Right ventricle myocardium inferior (tissue), 1 donor: ENCODE results near the gene PSMA4. TPM values are rescaled to one million over a fixed set of nuclear protein-coding genes. Genes with fewer than 3 reads are reported as not detected.
A peak's percentile ranks its signal among the peaks of the same experiment; 100 is the strongest.
"Not testable (repeated sequence)": the region's sequence is repeated elsewhere in the genome, so short reads cannot be mapped to it uniquely, and the experiment has no call there.

Experiments used
- ATAC-seq: fragments of 200-7000 bp; cut with Tn5 transposase; one replicate; pipeline ENCODE4 v1.9.1; 2020; ENCODE audit warnings: mild to moderate bottlenecking, moderate library complexity
- DNase-seq: peaks from one replicate; pipeline ENCODE4 v3.0.0; 2021; ENCODE audit errors: missing footprints
- intact Hi-C: fragments of 100-400 bp; cut with DNase I; formaldehyde crosslinking; loops from one replicate; pipeline ENCODE4 v1.11.0; 2022
- long read RNA-seq: library from polyadenylated mRNA; unstranded; transcript quantifications from one replicate; pipeline ENCODE4 v2.0.0, GENCODE V29; 2021
- total RNA-seq: library from RNA; stranded (reverse); fragmentation: NEBNext Ultra II Directional; extraction: Animal tissue kit (Norgen Biotek cat#: 25700); gene quantifications from one replicate; pipeline ENCODE4 v1.2.1, GENCODE V29; 2021
- donor health status: DM: no; HTN: yes; CAD: no; lungs with severe emphysema.

Gene PSMA4
- 118 TPM for total RNA-seq
- long read RNA-seq, full-length matches to known transcripts: 32 of 40 reads
- long read RNA-seq, partial matches to known transcripts: 3 of 40 reads
- long read RNA-seq, other reads (novel, unspliced or antisense): 5 of 40 reads

DNA sequence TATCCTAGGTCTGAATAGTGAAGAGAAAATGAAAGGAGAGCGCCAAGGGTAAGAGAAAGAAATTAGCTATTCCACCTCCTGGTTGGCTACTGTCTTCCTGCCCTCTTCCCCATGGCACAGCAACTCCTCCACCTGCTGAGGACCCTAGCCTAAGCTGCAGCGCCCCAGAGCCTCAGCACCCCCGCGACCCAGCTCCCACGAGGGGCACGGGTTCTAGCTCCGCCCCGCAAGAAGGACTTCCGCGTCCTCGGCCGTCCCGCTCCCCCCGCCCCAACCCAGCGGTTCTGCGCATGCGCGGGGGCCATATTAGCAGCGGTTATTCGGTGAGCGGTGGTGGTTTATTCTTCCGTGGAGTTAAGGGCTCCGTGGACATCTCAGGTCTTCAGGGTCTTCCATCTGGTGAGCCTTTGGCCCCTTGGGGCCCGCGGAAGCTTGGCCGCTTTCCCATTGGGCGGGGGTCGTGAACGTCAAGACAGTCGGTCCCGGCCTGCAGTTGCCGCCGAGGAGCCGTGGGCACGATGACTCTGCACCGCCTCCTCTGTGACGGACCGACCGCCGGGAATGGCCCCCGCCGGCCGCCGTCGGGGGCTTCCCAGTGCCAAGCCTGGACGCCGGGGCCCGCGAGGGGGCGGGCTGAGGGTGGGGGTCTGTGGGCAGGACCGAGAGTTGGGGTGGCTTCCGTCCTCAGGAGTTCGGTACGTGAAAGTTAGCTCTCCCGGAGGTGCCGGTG is at the start of gene PSMA4:
Gene PSMA4 (plus strand): TSS at position 304 of the 730 bp plus-strand sequence. CDS start 1,484 bp downstream, outside the sequence.
- ATAC-seq (peak; percentile 94), DNase-seq (peak; percentile 96)
- intact Hi-C loops: loop anchor here (5.0 kb wide), 1 partner anchor 33 kb away; the partner anchor contains the start of gene HYKK

- no peak for ATAC-seq
- intact Hi-C loops: no loop called here
- DNase-seq: no peak
Measured at GRCh38 chr15:78492872-78493271, 47.4 kb upstream of the PSMA4 start.

DNA sequence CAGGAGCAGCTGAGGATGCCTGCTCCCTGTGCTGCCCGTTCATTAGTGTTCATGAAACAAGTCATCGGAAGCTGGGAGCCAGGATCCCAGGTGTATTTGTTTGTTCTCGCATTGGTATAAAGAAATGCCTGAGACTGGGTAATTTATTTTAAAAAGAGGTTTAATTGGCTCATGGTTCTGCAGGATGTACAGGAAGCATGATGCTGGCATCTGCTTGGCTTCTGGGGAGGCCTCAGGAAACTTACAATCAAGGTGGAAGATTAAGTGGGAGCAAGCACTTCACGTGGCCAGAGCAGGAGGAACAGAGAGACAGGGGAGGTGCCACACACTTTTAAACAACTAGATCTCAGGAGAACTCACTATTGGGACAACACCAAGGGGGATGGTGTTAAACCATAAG is 38.4 kb upstream of the PSMA4 start:
- no peak for ATAC-seq
- no peak for DNase-seq
- intact Hi-C loops: no loop called here

GRCh38 chr15:78502641-78503040 is 37.6 kb upstream of the PSMA4 start:
- ATAC-seq (no peak), DNase-seq (no peak)
- intact Hi-C loops: no loop called here

DNA sequence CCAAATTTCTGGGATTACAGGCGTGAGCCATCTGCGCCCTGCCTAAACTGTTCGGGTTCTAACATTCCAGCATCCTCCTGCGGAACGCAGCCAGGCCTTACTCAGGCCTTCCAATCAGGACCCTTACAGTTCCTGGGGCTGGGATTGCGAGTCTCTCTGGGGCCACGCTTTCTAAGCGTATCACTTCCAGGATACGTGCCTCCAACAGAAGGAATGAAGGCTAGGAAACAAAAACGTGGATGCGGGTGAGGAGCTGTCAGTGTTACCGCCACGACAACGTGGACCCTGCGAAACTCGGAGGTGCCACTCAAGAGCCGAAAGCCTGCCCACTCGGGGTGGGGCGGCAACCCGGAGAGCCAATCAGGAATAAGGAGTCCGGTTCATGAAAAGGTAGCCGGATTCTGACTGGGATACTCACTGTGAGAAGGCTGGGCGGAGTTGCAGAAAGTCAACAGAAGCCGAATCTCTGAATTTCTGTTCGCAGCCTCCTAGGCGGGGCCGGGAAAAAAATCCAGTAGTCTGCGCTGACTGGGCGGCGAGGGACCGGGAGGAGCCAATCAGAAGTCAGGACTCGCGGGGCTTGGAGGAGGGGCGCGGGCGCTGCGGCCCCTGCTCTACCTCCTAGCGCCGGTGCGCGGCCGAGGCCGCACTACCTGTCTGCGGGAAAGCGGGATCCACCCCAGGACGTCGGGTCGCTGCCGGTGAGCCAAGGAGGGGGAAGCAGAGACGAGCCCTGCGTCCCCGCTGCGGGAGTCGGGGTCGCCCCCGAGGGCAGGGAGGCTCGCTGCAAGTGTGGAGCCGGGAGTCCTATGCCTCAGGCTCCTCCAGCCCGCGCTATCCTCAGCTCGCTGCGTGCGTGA is 33.0 kb upstream of the PSMA4 start, which contains the start of gene HYKK:
Gene HYKK (plus strand): TSS at position 607 of the 860 bp plus-strand sequence. CDS start 5,512 bp downstream, outside the sequence.
- ATAC-seq (peak; percentile 98), DNase-seq (peak; percentile 92)
- intact Hi-C loops: loop anchor here (5.0 kb wide), 1 partner anchor 35 kb away; the partner anchor contains the start of gene PSMA4

DNA sequence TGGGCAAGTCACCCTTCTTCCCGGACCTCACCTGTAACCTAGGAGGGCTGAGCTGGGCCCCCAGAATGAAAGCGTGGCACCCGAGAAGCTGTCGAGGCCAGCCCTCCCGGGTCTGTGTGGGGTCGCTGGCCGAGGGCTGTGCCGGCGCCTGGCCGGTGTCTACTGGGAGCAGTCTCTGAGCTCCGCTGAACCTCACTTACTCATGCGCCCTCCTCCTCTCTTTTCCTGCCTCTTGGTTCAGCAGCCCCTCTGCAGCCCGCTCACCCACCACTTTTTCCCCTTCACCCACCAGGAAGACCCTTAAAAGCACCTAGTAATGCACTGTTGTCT is 32.4 kb upstream of the PSMA4 start:
- intact Hi-C loops: loop anchor here (5.0 kb wide), 1 partner anchor 35 kb away; the partner anchor contains the start of gene PSMA4
- peak; percentile 2 for ATAC-seq
- no peak for DNase-seq

DNA sequence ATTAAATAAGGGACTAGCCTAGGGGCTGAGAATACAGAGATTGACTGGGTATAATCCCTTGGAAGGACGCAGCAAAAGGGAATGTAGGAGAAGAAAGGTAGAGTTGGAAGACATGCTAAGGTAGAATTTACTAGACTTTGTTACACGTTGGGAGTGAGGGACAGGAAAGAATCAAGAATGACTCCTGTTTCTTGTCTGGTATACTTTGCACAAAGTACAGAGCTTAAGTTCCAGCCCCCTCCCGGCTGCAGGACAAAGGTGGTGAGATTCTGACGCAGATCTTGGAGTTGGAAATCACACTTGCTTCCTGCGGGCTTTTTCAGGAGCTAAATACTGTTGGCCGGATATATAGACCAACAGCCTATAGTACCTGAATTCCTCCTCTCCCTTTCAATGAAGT is 32.0 kb upstream of the PSMA4 start:
- no peak for ATAC-seq
- intact Hi-C loops: loop anchor here (5.0 kb wide), 1 partner anchor 34 kb away; the partner anchor contains the start of gene PSMA4

GRCh38 chr15:78509726-78510312 is 30.4 kb upstream of the PSMA4 start:
- ATAC-seq (no peak), DNase-seq (no peak)
- intact Hi-C loops: loop anchor here (5.0 kb wide), 1 partner anchor 32 kb away; the partner anchor contains the start of gene PSMA4

More for the DNA sequence above, 32.0 kb upstream of the PSMA4 start:
- no peak for DNase-seq

- DNase-seq, ATAC-seq, intact Hi-C loops: not testable (repeated sequence)
Measured at GRCh38 chr15:78520035-78520434, 20.2 kb upstream of the PSMA4 start.

- DNase-seq (no peak), ATAC-seq (no peak)
- intact Hi-C loops: no loop called here
Measured at GRCh38 chr15:78524230-78524629, 16.0 kb upstream of the PSMA4 start.

DNA sequence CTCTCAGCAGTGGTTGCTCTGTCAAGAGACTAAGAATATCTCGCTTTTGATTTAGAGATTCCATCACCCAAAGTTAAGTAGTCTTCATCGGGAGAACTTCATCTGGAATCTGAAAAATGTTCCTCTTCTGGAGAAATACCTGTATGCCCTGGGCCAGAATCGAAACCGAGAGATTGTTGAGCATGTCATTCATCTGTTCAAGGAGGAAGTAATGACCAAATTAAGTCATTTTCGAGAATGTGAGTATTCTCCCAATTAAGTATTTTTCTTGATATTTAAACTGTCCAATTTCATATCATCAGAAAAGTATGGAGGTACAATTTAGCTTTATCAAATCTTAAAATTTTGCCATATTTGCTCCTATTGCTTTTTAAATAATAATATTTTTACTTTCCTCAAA is 12.9 kb upstream of the PSMA4 start:
- ATAC-seq (no peak), DNase-seq (no peak)
- intact Hi-C loops: no loop called here

- intact Hi-C loops: no loop called here
- DNase-seq (no peak), ATAC-seq (no peak)
Measured at GRCh38 chr15:78533331-78533730, 6.9 kb upstream of the PSMA4 start.

DNA sequence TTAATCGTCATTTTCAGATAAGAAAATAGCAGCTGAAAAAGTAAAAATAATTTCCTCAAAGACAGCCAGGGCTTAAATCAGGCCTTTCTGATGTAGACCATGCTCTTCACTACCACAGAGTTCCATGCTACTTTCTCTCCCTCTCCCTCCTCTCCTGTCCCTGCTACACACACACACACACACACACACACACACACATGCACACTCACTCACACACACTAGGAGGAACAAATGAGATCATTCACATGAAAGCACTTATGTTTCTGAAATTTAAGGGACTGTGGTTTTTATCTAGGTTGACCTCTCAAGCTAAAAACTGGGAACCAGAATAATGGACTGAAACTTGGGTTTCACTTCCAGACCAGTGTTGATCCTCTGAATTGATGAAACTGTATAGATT is 4.1 kb upstream of the PSMA4 start:
- no peak for DNase-seq

DNA sequence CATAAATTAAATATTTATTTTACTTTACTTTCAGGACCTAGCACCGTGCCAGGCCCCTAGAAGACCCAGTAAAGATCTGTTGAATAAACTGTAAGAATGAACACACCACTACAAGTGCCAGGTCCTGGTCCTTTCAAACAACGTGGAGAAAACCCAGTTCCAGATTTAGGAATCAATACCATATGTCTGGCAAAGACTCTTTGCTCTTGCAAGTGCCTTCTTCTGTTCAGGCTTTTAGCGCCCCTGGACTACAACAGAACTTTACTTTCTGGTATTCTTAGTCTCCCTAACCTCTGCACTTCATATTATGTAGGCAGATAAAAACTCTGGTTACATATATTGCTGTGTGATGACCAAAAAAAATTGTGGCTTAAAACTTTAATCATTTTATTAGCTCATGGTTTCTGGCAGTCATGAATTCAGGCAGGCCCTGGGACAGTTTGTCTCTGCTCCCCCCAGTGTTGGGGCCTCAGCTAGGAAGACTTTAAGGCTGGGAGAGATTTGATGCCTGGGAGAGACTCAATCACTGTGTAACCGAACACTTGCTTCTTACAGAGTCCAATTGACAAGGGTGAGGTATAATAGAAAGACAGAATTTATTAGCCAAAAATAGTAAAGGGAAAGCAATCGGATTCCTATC is 2.9 kb upstream of the PSMA4 start:
- ATAC-seq (no peak), DNase-seq (no peak)
- intact Hi-C loops: no loop called here

More for the DNA sequence above, 4.1 kb upstream of the PSMA4 start:
- ATAC-seq: no peak
- intact Hi-C loops: no loop called here

GRCh38 chr15:78538358-78538757 is 1.9 kb upstream of the PSMA4 start:
- intact Hi-C loops: no loop called here
- no peak for ATAC-seq

GRCh38 chr15:78539464-78540140 is 642 bp upstream of the PSMA4 start:
- intact Hi-C loops: loop anchor here (5.0 kb wide), 1 partner anchor 32 kb away; the partner anchor contains the start of gene HYKK
- ATAC-seq, DNase-seq: not testable (repeated sequence)

More at GRCh38 chr15:78538358-78538757, 1.9 kb upstream of the PSMA4 start:
- no peak for DNase-seq

- ATAC-seq (no peak), DNase-seq (no peak)
- intact Hi-C loops: loop anchor here (5.0 kb wide), 1 partner anchor 34 kb away; the partner anchor contains the start of gene HYKK
Measured at GRCh38 chr15:78540871-78541743, 863 bp downstream of the PSMA4 start.
